Brain pericyte (primary cell): ENCODE measurements around the gene APRT.

Experiments used
- DNase-seq: peaks from one replicate; pipeline ENCODE4 v3.0.0-alpha.2; 2012; ENCODE audit warnings: low read depth, low spot score

The APRT gene

GRCh38 chr16:88807626-88808453 is 3.9 kb downstream of the APRT start:
- DNase-seq: no peak

GRCh38 chr16:88807142-88807625 is 4.5 kb downstream of the APRT start:
- no peak for DNase-seq

GRCh38 chr16:88806491-88807111 is 5.1 kb downstream of the APRT start:
- no peak for DNase-seq

- no peak for DNase-seq
Observed at GRCh38 chr16:88805887-88806393, 5.8 kb downstream of the APRT start.

DNA sequence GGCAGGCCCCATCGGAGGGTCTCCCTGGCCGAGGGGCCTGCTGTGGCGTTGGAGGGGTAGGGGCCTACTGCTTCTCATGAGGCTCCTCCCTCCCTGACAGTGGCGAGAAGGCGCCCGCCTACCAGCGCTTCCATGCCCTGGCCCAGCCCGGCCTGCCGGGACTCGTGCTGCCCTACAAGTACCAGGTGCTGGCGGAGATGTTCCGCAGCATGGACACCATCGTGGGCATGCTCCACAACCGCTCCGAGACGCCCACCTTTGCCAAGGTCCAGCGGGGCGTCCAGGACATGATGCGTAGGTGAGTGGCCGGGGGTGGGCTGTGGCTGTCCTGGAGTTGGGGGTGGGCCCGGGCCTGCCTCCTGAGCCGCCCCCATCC is 6.4 kb downstream of the APRT start:
- DNase-seq: no peak

DNA sequence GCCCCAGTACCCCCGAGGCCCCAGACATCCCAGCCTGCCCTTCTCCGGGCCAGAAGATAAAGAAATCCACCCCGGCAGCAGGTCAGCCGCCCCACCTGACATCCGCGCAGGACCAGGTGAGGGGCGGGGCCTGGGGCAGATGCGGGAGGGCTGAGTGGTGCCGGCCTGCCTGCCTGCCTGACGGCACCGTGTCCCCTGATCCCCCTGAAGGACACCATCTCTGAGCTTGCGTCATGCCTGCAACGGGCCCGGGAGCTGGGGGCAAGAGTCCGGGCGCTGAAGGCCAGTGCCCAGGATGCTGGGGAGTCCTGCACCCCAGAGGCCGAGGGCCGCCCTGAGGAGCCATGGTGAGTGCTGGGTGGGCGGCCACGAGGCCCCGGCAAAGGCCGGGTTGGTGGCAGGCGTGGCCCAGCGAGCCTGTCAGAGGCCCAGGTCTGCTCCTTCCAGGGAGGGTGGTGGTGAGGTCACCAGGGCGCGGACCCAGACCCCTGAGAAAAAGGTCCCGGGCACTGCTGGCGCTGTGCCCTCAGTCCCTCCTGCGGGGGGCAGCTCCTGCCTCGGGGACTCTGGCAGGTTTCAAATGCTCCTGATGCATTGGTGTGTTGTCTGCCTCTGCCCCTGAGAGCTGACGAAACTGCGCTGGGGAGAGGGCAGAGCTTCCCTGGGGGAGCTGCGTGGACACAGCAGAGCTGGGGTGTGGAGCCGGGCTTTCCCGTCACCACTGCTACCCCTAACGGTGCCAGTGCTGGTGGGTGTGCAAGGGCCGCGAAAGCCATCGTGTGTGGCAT is 7.0 kb downstream of the APRT start:
- DNase-seq: no peak

DNA sequence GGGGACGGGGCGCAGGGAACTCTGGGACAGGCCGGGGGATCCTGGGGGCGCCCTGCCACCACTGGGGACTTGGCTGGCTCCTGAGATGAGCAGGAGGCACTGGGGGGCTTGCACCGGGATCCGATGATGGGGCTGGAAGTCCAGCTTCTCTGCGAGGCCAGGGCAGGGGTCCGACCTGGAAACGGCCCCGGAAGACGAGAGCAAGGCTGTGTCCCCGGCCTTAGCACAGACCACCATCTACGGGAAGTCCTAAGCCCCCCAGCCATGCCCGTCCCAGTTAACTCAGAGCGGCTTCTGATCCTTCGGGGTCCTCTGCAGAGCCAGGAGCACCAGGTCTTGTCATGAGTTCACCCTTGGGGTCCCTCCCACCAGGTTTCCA is 7.6 kb downstream of the APRT start:
- no peak for DNase-seq

GRCh38 chr16:88803264-88803987 is 8.3 kb downstream of the APRT start, which contains the start of gene CDT1:
Gene CDT1 (plus strand): TSS chr16:88803789. CDS start chr16:88803832, 43 bp downstream.
- DNase-seq: no peak

DNA sequence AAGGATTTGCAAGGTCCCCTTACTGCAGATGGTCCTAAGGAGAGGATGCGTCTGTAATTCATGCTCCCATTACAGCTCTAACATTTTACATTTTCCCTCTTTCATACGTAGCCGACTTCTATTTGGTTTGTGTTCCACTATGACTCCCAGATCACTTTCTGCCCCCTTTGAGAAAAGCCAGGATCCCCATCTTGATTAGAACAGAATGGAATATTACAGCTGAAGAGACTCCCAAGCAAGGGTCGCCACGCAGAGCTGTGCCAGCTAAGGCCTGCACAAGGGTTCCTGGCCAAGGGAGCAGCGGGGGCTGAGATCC is 11.5 kb downstream of the APRT start:
- no peak for DNase-seq

- no peak for DNase-seq
Observed at GRCh38 chr16:88799569-88800276, 12.0 kb downstream of the APRT start.

GRCh38 chr16:88798772-88799455 is 12.8 kb downstream of the APRT start:
- DNase-seq: no peak

GRCh38 chr16:88798073-88798472 is 13.7 kb downstream of the APRT start:
- DNase-seq: no peak

DNA sequence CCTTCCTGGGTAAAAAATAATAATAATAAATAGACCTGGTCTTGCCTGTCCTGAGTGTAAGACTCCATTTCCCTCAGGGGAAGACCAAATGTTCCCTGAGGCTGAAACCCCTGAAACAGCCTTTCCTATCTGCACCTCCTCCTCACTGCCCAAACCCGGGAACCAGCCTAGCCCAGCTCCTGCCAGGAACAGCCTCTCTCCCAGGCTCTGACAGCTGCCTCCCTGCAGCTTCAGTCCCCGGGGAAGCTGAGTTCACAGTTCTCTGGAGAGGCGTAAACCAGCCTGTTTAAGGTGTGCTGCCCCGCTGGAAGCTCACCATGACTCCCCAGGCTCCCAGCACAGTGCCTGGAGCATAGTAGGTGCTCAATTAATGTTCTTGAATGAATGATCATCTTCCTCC is 15.4 kb downstream of the APRT start:
- DNase-seq: no peak

- DNase-seq: no peak
Observed at GRCh38 chr16:88793251-88793954, 18.3 kb downstream of the APRT start.

- DNase-seq: no peak
Observed at GRCh38 chr16:88792668-88793250, 19.0 kb downstream of the APRT start.

DNA sequence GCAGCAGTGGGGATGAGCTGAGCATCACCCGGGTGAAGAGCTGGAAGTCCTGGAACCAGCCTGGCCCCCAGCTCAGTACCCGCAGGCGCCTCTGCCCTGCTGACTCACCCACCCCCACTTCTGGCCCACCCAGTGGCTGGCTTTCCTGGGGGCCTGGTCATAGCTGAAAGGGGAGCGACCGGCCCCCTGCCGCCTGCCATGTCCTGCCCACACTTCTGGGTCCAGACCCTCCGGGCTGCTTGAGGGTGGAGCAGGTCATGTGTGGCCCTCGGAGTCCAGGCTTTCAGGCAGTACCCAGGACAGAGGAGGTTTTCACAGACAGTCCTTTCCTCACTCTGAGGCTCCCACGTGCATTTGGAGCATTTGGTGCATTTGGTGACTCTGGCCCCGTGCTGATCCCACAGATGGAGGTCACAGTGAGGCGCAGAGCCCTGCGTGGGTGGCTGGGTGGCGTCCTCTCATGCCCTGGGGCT is 19.6 kb downstream of the APRT start:
- DNase-seq: no peak

DNA sequence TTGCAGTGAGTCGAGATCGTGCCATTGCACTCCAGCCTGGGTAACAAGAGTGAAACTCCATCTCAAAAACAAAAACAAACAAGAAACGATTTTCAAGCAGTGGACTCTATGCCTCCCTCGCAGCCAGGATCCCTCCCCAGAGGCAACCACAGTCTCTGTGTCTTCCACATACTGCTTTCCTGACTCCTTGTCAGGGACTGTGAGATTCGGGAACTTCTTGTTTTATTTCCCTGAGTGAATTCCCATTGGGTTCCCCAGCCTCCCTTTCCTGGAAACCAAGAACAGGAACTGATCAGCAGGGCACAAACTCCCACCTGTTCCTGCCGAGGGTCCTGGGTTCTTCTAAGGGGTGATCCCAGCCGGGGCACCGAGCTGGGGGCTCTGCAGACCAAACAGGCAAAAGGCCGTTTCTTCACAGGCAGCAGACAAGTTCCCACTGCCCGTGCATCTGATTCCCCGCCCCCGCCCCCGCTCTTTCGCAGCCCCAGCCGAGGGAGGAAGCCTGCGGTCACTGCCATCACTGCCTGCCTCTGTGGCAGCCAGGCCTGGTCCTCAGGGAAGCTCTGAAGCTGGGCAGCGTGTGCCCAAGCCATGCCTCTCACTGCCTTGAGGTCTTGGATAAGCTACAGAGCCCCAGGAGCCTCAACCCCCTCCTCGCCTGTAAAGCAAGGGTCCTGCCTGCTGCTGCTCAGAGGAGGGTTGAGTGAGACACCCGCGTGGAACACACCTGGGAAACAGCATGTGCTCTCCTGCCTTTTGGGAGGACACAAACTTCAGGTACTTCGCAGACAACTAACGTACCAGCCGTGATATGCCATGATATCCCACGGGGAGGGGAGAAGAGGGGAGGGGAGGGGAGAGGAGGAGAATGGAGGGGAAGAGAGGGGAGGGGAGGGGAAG is 21.2 kb downstream of the APRT start:
- DNase-seq: no peak

DNA sequence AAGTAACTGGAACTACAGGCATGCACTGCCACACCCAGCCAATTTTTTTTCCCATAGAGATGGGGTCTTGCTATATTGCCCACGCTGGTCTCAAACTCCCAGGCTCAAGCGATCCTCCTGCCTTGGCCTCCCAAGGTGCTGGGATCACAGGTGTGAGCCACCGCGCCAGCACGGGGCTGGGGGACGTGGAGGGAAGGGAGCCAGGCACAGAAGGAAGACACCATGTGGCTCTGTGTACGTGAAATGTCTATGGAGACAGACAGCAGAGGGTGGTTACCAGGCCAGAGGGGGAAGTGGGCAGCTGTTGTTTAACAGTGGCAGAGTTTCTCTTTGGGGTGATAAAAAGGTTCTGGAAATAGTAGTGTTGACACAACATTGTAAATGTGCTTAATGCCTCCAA is 22.1 kb downstream of the APRT start:
- no peak for DNase-seq
